Natural killer cell (primary cell): ENCODE measurements around the gene GPBAR1. TPM values are rescaled to one million over a fixed set of nuclear protein-coding genes. Genes with fewer than 3 reads are reported as not detected.

Source experiments
- ATAC-seq, 3 donors: fragments of 150-1000 bp in 2 of 3; fragments of 200-7000 bp in 1 of 3; cut with Tn5 transposase; 1 replicate in 1 of 3; 2 replicates in 2 of 3; pipeline ENCODE4 v1.10.0; 2021; ENCODE audit warnings: mild to moderate bottlenecking in 2 of 3, moderate library complexity in 2 of 3
- DNase-seq, 2 donors: peaks; one replicate each; pipeline versions ENCODE4 v3.0.0 to v3.0.0-alpha.2; 2013 to 2021; ENCODE audit warnings: mixed read lengths in 1 of 2
- H3K27ac ChIP-seq: one replicate; pipeline ENCODE4 v1.5.1; 2013; ENCODE audit warnings: mild to moderate bottlenecking, low read length
- H3K27me3 ChIP-seq: one replicate; pipeline ENCODE4 v1.6.1; 2013; ENCODE audit warnings: low read length; ENCODE audit not compliant: control insufficient read depth, insufficient read depth
- H3K36me3 ChIP-seq: one replicate; pipeline ENCODE4 v1.6.1; 2013; ENCODE audit warnings: low read length; ENCODE audit not compliant: control insufficient read depth, insufficient read depth
- H3K4me1 ChIP-seq: one replicate; pipeline ENCODE4 v1.6.1; 2013; ENCODE audit warnings: low read length; ENCODE audit not compliant: control insufficient read depth, insufficient read depth
- H3K4me3 ChIP-seq: one replicate; pipeline ENCODE4 v1.5.1; 2013; ENCODE audit warnings: low read length
- H3K9me3 ChIP-seq: one replicate; pipeline ENCODE4 v1.6.1; 2013; ENCODE audit warnings: low read length; ENCODE audit not compliant: control insufficient read depth, insufficient read depth
- H3K27ac Mint-ChIP-seq, 2 donors: one replicate each; pipeline ENCODE4 v1.8.0; 2022; ENCODE audit warnings: mild to moderate bottlenecking in 2 of 2, mixed read lengths in 2 of 2, moderate library complexity in 1 of 2
- H3K27me3 Mint-ChIP-seq, 2 donors: one replicate each; pipeline ENCODE4 v1.8.0; 2022; ENCODE audit warnings: low read depth in 2 of 2, mixed read lengths in 2 of 2
- H3K36me3 Mint-ChIP-seq: one replicate; pipeline ENCODE4 v1.8.0; 2022; ENCODE audit warnings: mixed read lengths
- H3K4me1 Mint-ChIP-seq, 2 donors: one replicate each; pipeline ENCODE4 v1.8.0; 2022; ENCODE audit warnings: mixed read lengths in 2 of 2
- H3K4me3 Mint-ChIP-seq: one replicate; pipeline ENCODE4 v1.8.0; 2022; ENCODE audit warnings: mild to moderate bottlenecking, moderate library complexity, mixed read lengths
- H3K9me3 Mint-ChIP-seq, 2 donors: one replicate each; pipeline ENCODE4 v1.8.0; 2022; ENCODE audit warnings: mixed read lengths in 2 of 2
- WGBS: methylation state at CpG from one replicate; pipeline ENCODE4 v1.1.7; 2013; ENCODE audit warnings: missing lambda C conversion rate; ENCODE audit not compliant: insufficient coverage; 5-methylcytosine and 5-hydroxymethylcytosine counted together
- intact Hi-C: fragments of 100-400 bp; cut with micrococcal nuclease; formaldehyde crosslinking; loops from one replicate; pipeline ENCODE4 v1.14.2; 2022
- total RNA-seq, 4 donors: library from RNA; stranded (reverse); fragments of 120-200 nt in 1 of 4; gene quantifications; one replicate each; pipeline versions ENCODE4 v1.2.3 to v1.2.4, GENCODE V29; 2013 to 2022
- TF ChIP-seq, protein P1 (sequence below): fragments of 200-600 bp; IDR thresholded peaks from one replicate; pipeline ENCODE4 v1.8.0; 2022; ENCODE audit warnings: antibody characterized with exemption

GPBAR1 gene
- total RNA-seq, 3 donors from 2014 or later (not counting 1 experiment from before 2014, with no cell fraction given) = 1.4 to 3.3 (median 2.6) TPM

DNA sequence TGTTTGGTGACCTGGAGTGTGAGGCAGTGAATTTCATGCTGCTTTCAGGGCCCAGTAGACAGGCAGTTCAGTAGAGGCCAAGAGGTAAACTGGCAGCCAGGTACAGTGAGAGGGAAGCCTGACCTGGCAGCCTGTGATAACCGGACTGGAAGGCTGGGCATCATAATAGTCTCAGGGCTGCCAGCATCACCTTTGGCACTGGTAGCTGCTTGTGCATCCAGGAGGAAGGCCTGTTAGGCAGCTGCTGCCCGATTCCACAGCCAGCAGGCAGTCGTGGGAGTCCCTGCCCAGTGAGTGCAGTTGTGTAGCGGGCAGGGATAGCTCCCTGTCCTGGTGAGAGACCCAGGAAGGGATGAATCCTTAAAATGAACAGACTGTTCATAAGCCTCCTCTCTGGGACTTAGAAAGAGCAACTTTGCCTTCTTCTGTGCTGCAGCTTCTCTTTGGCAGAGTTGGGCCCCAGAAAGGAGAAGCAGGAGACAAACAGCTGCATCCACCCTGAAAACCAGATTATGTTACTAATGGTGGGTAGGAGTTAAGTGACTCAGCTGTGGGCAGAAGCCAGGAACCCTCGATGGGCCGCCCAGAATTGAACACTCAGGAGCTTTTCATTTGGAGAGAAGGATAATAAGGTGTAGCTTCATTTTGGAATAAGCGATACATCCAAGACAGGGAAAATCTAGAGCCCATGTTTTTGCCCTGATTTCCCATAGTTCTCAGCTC lies 8.1 kb upstream of the GPBAR1 start:
- H3K27ac Mint-ChIP-seq = peak overlapping the region; percentile 7 to 90
- no peak for ATAC-seq
- peaks cover 15% of the 10 kb centered on the region for H3K4me1 ChIP-seq
- intact Hi-C loops = no loop called here
- 62% methylated on average over 7 of the region's 7 CpGs for WGBS
- H3K36me3 ChIP-seq = peaks cover 89% of the 10 kb centered on the region
- H3K27ac ChIP-seq = no peak overlapping the region
- H3K4me3 ChIP-seq = no peak overlapping the region
- no peaks in the 10 kb centered on the region for H3K27me3 ChIP-seq
- no peaks in the 10 kb centered on the region for H3K27me3 Mint-ChIP-seq
- H3K9me3 ChIP-seq = no peaks in the 10 kb centered on the region
- DNase-seq = no peak
- peaks cover 14 to 22% of the 10 kb centered on the region in 2 donors for H3K4me1 Mint-ChIP-seq
- peaks cover 36% of the 10 kb centered on the region for H3K36me3 Mint-ChIP-seq
- TF ChIP-seq, protein P1, sequence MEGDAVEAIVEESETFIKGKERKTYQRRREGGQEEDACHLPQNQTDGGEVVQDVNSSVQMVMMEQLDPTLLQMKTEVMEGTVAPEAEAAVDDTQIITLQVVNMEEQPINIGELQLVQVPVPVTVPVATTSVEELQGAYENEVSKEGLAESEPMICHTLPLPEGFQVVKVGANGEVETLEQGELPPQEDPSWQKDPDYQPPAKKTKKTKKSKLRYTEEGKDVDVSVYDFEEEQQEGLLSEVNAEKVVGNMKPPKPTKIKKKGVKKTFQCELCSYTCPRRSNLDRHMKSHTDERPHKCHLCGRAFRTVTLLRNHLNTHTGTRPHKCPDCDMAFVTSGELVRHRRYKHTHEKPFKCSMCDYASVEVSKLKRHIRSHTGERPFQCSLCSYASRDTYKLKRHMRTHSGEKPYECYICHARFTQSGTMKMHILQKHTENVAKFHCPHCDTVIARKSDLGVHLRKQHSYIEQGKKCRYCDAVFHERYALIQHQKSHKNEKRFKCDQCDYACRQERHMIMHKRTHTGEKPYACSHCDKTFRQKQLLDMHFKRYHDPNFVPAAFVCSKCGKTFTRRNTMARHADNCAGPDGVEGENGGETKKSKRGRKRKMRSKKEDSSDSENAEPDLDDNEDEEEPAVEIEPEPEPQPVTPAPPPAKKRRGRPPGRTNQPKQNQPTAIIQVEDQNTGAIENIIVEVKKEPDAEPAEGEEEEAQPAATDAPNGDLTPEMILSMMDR = no peak
- no peaks in the 10 kb centered on the region for H3K9me3 Mint-ChIP-seq
- H3K4me3 Mint-ChIP-seq = no peak overlapping the region

DNA sequence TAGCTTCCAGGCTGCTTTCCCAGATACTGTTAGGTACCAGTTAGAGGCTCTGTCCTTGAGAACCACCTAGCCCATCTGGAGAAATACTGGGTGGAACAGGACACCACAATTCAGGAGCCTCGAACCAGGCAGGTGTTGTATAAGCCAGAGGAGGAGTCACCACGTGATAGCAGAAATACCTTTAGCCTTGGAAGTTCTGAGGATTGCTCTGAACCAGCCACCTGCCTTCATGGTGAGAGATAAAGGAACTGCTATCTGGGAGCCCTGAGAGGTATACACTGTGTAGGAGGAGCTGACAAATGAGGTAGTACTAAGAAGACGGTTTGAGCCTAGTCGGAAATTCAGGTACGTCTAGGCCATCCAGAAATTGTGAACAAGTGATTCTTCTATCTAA lies 7.6 kb upstream of the GPBAR1 start:
- Mint-ChIP-seq H3K36me3 (peaks cover 32% of the 10 kb centered on the region), H3K4me1 (peaks cover 15 to 25% of the 10 kb centered on the region in 2 donors), H3K4me3 (no peak overlapping the region), H3K9me3 (no peaks in the 10 kb centered on the region), H3K27me3 (no peaks in the 10 kb centered on the region), H3K27ac (peak overlapping the region in 1 of 2 donors; percentile 90)
- no peaks in the 10 kb centered on the region for H3K9me3 ChIP-seq
- 85% methylated on average over 5 of the region's 5 CpGs for WGBS
- no peak overlapping the region for H3K4me3 ChIP-seq
- H3K4me1 ChIP-seq = peaks cover 21% of the 10 kb centered on the region
- DNase-seq = no peak
- H3K27me3 ChIP-seq = no peaks in the 10 kb centered on the region
- TF ChIP-seq, protein P1 = no peak
- H3K36me3 ChIP-seq = peaks cover 83% of the 10 kb centered on the region
- no peak for ATAC-seq
- intact Hi-C loops = no loop called here
- H3K27ac ChIP-seq = no peak overlapping the region

DNA sequence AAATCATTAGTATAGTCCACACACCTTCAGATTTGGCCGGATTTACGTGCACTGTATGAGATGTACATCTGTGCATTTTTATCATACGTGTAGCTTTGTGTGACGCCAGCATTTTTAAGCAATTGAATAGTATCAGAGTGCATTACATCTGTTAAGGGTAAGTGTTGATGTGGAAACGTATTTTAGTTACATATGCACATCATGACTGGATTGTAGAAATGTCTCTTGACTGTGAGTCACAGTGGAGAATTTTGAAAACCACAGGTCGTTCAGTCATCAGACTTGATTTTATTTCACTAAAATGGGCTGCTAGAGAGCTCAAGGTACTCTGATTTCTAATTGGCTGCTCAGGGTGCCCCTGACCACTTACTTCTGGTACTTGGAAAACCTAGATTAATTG lies 5.4 kb upstream of the GPBAR1 start:
- DNase-seq (no peak), ATAC-seq (no peak)
- Histone ChIP-seq H3K4me3 (no peak overlapping the region), H3K27me3 (no peaks in the 10 kb centered on the region), H3K36me3 (peaks cover 62% of the 10 kb centered on the region), H3K4me1 (peaks cover 36% of the 10 kb centered on the region), H3K27ac (no peak overlapping the region), H3K9me3 (no peaks in the 10 kb centered on the region)
- WGBS = 70% methylated on average over 6 of the region's 6 CpGs
- Mint-ChIP-seq H3K27me3 (no peaks in the 10 kb centered on the region), H3K4me3 (no peak overlapping the region), H3K27ac (peak overlapping the region; percentile 90 to 92), H3K36me3 (peaks cover 30% of the 10 kb centered on the region), H3K9me3 (no peaks in the 10 kb centered on the region), H3K4me1 (peaks cover 29 to 41% of the 10 kb centered on the region in 2 donors)
- intact Hi-C loops = loop anchor here (5.0 kb wide), 1 partner anchor 33 kb away; no protein-coding TSS in a partner anchor
- TF ChIP-seq, protein P1 = no peak
